ENCODE results near the gene SLC12A3.

SLC12A3 gene

GRCh38 chr16:56936950-56937349 is 71.9 kb downstream of the SLC12A3 start:
- in situ Hi-C loops (cut with HindIII; ENCODE audit: low sequenced_read_pairs) = no loop called here

DNA sequence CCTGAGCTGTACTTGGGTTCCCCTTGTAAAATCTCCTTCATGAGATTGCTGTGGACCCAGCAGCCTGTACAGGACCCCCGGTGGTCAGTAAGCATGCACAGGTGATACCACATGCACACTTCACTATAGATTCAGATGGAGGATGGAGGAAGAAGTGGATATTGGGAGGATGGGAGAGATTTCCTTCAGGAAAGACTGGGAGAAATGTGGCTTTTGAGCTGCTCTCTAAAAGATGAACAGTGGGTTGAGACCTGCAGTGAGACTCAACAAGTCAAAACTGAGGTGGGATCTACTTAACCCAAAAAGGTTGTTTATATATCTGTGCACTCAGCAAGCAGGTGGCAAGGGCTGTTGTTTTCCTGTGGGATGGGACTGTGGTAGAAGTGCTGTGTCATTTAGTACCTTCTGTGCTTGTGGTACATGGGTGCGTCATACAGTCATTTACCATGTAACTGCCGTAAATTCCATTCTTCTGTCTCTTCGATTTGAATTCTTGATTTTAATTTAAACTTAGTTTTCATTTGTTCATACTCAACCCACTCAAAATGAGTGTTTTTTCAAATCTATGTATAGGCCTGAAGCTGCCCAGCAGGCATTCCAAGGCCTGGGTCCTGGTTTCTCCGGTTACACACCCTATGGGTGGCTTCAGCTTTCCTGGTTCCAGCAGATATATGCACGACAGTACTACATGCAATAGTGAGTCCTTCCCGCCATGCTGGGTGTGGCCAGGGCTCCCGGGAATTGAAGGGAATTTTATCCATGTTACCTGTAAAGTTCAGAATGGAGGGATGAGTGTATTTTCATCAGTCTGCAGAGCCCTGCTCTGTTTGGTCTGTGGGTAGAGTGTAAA is 73.9 kb downstream of the SLC12A3 start:
- in situ Hi-C loops (cut with HindIII; ENCODE audit: low sequenced_read_pairs) = no loop called here

DNA sequence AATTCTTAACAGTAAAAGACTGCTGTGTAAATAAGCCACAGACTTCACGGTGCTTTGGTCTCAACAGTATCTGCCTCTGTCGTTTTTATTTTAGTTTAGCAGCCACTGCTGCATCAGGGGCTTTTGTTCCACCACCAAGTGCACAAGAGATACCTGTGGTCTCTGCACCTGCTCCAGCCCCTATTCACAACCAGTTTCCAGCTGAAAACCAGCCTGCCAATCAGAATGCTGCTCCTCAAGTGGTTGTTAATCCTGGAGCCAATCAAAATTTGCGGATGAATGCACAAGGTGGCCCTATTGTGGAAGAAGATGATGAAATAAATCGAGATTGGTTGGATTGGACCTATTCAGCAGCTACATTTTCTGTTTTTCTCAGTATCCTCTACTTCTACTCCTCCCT is 74.8 kb downstream of the SLC12A3 start:
- in situ Hi-C loops (cut with HindIII; ENCODE audit: low sequenced_read_pairs) = no loop called here

GRCh38 chr16:56941092-56941491 is 76.1 kb downstream of the SLC12A3 start:
- in situ Hi-C loops (cut with HindIII; ENCODE audit: low sequenced_read_pairs) = no loop called here

DNA sequence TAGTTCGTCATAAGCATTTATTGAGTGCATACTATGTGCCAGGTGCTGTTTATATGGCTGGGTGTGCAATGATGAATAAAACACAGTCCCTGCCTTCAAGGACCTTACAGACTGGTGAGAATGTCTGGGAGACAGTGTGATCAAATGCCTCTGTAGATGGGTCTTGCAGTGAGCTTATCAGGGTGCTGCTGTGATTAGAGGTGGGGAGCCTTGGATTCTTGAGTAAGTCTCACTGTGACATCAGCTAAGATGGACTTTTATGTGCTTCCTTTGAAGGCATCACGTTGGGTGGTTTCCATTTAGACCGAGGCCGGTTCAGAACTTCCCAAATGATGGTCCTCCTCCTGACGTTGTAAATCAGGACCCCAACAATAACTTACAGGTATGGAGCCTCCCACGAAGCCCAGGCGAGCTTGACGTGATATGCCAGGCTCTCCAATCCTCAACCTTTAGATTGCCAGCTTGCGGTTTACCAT is 76.9 kb downstream of the SLC12A3 start:
- in situ Hi-C loops (cut with HindIII; ENCODE audit: low sequenced_read_pairs) = no loop called here

GRCh38 chr16:56943761-56944375 is 78.9 kb downstream of the SLC12A3 start:
- in situ Hi-C loops (cut with HindIII; ENCODE audit: low sequenced_read_pairs) = no loop called here

GRCh38 chr16:56944954-56945839 is 80.2 kb downstream of the SLC12A3 start:
- in situ Hi-C loops (cut with HindIII; ENCODE audit: low sequenced_read_pairs) = no loop called here

- in situ Hi-C loops (cut with HindIII; ENCODE audit: low sequenced_read_pairs) = no loop called here
These were observed 81.0 kb downstream of the SLC12A3 start for GRCh38 chr16:56945847-56946527.

DNA sequence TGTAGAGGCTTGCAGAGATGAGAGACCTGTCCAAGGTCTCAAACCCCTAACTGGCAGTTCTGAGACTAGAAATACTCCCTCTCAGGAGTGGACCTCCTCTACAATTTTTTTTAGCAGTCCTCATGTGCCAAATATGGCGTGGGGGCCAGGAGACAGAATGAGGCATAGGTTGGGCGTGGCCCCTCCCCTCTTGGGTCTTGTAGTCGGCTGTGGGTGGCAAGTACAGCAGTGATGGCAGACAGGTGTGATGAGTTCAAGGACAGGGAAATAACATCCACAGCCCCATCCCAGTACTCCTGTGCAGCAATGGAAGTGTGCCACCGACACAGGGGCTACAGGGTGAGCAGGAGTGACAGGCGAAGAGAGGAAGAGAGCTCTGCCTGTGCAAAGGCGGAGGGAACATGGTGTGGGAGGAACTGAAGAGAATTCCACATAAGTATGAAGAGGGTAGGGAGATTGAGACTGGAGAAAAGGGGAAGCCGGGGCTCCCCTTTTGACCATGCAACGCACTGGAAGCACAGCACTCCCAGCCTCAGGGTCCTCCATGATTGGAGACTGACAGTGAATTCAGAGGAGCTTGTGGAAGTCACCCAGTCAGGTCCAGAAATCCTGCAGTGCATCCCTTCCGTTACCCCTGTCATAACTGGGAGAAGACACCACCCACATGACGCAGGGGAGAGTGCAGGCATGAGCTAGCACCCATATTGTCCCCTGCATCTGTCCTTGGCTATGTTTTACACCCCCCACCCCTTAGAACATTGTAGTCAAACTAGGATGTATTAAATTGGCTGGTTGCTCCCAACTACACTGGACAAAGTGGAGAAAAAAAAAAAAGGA is 82.0 kb downstream of the SLC12A3 start:
- in situ Hi-C loops (cut with HindIII; ENCODE audit: low sequenced_read_pairs) = no loop called here

- in situ Hi-C loops (cut with HindIII; ENCODE audit: low sequenced_read_pairs) = no loop called here
These were observed 82.6 kb downstream of the SLC12A3 start for GRCh38 chr16:56947604-56947995.

- in situ Hi-C loops (cut with HindIII; ENCODE audit: low sequenced_read_pairs) = no loop called here
These were observed 83.2 kb downstream of the SLC12A3 start for GRCh38 chr16:56948234-56948633.

DNA sequence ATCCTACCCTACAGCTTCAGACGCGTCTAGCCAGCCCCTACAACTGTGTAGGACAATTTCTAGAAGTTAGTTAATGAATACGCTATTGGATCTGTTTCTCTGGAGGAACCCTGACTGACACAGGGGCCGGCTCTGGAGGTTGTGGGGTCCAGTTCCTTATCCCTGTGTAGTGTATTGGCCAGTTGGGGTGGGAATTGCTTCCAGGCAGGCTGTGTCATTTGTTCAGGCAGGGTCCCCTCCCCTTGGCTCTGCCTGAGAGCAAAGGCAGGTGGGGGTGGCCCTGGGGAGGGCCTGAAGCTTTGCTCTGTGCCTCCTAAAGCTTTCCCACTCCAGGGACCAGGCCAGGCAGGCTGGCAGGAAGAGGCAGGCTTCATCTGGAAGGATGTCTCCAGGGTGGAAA is 85.0 kb downstream of the SLC12A3 start:
- in situ Hi-C loops (cut with HindIII; ENCODE audit: low sequenced_read_pairs) = loop anchor here (5.0 to 25.0 kb wide), 3 partner anchors 77 to 212 kb away; partner anchors contain the start of gene SLC12A3

GRCh38 chr16:56950455-56950854 is 85.4 kb downstream of the SLC12A3 start:
- in situ Hi-C loops (cut with HindIII; ENCODE audit: low sequenced_read_pairs) = loop anchor here (5.0 to 25.0 kb wide), 3 partner anchors 77 to 212 kb away; partner anchors contain the start of gene SLC12A3

DNA sequence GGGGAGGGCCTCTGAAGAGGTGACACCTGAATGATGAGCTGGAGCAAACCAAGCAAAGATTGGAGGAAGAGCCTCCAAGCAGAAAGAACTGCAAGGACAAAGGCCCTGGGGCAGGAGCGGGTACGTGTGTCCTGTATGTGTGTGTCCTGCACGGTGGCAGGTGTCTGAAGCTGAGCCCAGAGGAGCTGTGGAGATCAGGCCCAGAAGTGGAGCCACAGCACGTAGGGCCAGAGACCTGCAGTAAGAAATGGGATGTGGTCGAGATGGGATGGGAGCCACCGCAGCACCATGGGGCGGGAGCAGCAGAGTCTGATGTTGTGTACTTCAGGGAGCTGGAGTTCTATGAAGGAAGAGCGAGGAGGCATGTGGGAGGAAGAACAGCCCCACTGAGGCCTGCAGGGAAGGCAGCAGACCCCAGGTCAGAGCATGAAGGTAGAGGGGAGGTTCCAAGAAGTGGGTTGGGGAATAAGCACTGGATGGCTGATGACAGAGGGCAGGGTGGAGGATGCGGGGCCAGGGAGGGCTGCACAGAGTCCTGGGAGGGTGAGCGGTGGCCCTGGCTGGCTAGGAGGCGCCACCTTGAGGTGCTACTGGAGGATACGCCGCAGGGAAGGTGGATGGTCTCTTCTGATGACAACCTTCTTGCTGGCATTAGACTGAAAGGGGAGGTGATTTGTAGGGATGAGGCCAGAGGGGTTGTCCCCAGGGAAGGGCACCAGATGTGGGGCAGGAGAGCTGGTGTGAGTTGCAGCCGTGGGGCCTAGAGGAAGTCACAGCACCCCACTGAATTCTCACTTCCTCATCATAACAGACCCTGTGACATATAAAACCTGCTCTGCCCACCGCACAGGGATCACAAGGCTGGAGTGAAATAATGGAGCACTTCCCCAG is 86.1 kb downstream of the SLC12A3 start:
- in situ Hi-C loops (cut with HindIII; ENCODE audit: low sequenced_read_pairs) = loop anchor here (5.0 to 25.0 kb wide), 3 partner anchors 76 to 211 kb away; partner anchors contain the start of gene SLC12A3

DNA sequence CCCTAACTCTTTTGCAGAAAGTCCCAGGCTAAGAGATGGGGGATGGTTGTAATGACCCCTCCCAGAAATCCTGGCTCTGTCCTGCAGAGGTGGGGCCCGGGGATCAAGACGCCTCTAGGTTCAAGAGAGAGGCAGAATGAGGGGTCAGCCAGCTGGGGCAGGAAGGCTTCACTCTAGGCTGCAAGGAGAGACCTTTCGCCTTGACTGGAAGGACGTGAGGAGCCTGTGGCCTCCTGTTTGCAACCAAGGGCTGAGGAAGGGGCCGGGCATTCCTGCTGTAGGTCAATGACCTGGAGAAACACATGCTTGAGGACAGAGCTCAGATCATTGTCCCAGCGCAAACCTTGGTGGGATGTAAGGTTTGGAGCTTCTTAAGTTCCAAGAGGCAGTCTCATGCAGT is 88.0 kb downstream of the SLC12A3 start:
- in situ Hi-C loops (cut with HindIII; ENCODE audit: low sequenced_read_pairs) = loop anchor here (5.0 to 25.0 kb wide), 3 partner anchors 74 to 209 kb away; partner anchors contain the start of gene SLC12A3

- in situ Hi-C loops (cut with HindIII; ENCODE audit: low sequenced_read_pairs) = loop anchor here (25.0 kb wide), 1 partner anchor 206 kb away; no protein-coding TSS in a partner anchor
These were observed 91.1 kb downstream of the SLC12A3 start for GRCh38 chr16:56956076-56956475.

DNA sequence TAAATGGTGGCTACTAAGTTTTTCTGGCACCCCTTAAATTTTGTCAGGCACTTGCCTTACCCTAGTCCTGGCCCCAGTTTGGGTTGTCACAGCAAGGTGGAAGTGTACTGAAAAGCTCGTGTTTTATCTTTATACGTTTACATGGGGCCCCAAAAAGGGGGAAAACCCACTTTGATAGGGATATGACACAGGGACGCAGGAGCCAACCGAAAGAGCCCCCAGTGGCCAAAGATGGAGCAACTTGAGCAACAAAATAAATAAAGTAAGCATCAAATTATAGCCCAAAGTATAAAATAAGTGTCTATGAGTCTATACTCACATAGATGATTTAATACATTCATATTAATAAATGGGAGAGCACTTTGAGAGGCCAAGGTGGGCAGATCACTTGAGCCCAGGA is 91.7 kb downstream of the SLC12A3 start:
- in situ Hi-C loops (cut with HindIII; ENCODE audit: low sequenced_read_pairs) = loop anchor here (25.0 kb wide), 1 partner anchor 206 kb away; no protein-coding TSS in a partner anchor

DNA sequence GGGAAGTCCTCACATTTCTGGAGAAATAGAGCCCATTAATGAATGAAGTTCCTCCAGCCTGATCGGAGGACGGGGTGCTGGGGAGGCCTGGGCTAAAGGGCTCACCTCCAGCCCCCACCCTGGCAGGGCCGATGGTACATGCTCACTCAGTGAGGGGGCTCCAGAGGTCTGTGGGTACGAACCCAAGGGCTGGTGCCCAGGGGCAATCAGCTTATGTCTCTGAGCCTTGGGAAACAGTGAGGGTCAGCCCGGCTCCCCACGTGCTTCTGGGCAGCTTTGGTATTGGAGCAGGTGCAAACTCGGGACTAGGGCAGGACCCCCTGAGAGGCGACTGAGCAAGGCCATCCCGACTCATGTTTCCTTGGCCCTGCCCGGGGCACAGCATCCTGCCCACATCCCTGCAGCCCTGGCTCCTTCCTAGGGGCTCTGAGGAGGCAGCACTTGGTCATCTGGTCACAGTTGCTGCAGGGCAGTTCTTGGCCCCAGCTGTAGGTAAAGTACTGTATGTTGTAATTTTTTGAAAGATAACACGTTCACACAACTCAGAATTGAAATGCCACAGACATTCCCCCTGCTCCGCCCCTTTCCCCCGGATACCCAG is 95.8 kb downstream of the SLC12A3 start:
- in situ Hi-C loops (cut with HindIII; ENCODE audit: low sequenced_read_pairs) = loop anchor here (25.0 kb wide), 1 partner anchor 202 kb away; no protein-coding TSS in a partner anchor

All from endothelial cell of hepatic sinusoid (primary cell).